Activated T-cell treated with anti-CD3 and anti-CD28 coated beads, Interleukin-2, amount 50 U/mL, for 72 hours (primary cell): ENCODE data around the gene NT5C2. TPM values are rescaled to one million over a fixed set of nuclear protein-coding genes. Genes with fewer than 3 reads are reported as not detected.
"Not testable (repeated sequence)": the region's sequence is repeated elsewhere in the genome, so short reads cannot be mapped to it uniquely, and the experiment has no call there.

Source experiments
- ATAC-seq, 2 donors: fragments of 150-1000 bp; cut with Tn5 transposase; replicated peaks in 1 of 2; 2 replicates each; pipeline ENCODE4 v1.10.0; 2021; ENCODE audit warnings: moderate library complexity in 2 of 2, mild to moderate bottlenecking in 1 of 2
- DNase-seq, 2 donors: peaks; one replicate each; pipeline ENCODE4 v3.0.0; 2021 to 2022; ENCODE audit warnings: mixed read lengths in 1 of 2
- H3K27ac Mint-ChIP-seq: one replicate; pipeline ENCODE4 v1.8.0; 2022; ENCODE audit warnings: mild to moderate bottlenecking, moderate library complexity, mixed read lengths
- H3K27me3 Mint-ChIP-seq: one replicate; pipeline ENCODE4 v1.8.0; 2022; ENCODE audit warnings: low read depth, mixed read lengths
- H3K36me3 Mint-ChIP-seq, 2 donors: one replicate each; pipeline ENCODE4 v1.8.0; 2022; ENCODE audit warnings: mixed read lengths in 2 of 2, mild to moderate bottlenecking in 1 of 2; ENCODE audit not compliant: insufficient read depth in 2 of 2
- H3K4me1 Mint-ChIP-seq: one replicate; pipeline ENCODE4 v1.8.0; 2022; ENCODE audit warnings: low read depth, mixed read lengths
- H3K4me3 Mint-ChIP-seq, 2 donors: one replicate each; pipeline ENCODE4 v1.8.0; 2022; ENCODE audit warnings: mild to moderate bottlenecking in 2 of 2, mixed read lengths in 2 of 2, moderate library complexity in 2 of 2
- H3K9me3 Mint-ChIP-seq, 2 donors: one replicate each; pipeline ENCODE4 v1.8.0; 2022; ENCODE audit warnings: mixed read lengths in 2 of 2
- total RNA-seq, 2 donors: library from RNA; stranded (reverse); gene quantifications; one replicate each; pipeline ENCODE4 v1.2.3, GENCODE V29; 2022

The NT5C2 gene
- total RNA-seq: 100 to 1,000 TPM in 1 of 2 donors, 10 to 100 TPM in 1; 99.6 to 102 TPM

DNA sequence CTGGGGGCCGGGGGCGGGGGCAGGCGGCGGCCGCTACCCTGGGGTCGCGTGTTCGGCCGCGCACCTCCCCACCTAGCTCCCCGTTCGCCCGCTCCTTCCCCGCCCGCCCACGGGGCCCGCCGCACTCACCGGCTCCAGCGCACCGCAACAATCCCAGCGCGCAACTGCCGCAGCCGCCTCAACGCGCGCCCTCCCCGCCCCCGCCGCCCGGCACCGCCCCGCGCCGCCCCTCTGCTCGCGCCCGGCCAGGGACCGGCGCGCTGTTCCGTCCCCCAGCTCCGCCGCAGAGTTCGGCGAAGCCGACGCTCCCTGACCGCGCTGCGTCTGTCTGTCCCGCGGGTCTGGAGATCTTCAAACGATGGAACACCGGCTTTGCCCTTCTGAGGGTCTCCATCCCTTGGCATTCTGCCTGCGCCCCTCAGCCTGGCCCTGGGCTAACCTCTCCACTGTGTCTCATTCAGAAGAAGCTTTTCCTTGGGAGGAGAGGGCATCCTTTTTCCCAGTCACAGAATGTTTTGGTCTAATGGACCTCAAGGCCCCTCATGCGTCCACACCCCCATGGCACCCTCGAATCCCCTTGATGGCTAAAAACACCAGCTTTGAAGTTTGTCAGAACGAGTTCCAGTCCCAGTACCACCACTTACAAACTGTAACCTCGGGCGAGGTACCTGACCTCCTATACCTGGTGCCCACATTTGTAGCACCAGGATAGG is at the start of gene NT5C2:
Gene NT5C2, minus strand, starts transcription at position 166 of the 713 bp plus-strand sequence. CDS start 18,314 bp downstream, outside the sequence.
- H3K27me3 Mint-ChIP-seq: peaks cover 10% of the 10 kb centered on the region
- H3K27ac Mint-ChIP-seq: peak within 1 kb of the TSS; percentile 99
- H3K4me1 Mint-ChIP-seq: peaks cover 60% of the 10 kb centered on the region
- ATAC-seq (peak; percentile 84 to 85), DNase-seq (peak; percentile 87 to 91)
- peak within 1 kb of the TSS; percentile 98 to 100 for H3K4me3 Mint-ChIP-seq
- H3K36me3 Mint-ChIP-seq: peaks cover 4 to 12% of the 10 kb centered on the region in 2 donors
- no peaks in the 10 kb centered on the region for H3K9me3 Mint-ChIP-seq

DNA sequence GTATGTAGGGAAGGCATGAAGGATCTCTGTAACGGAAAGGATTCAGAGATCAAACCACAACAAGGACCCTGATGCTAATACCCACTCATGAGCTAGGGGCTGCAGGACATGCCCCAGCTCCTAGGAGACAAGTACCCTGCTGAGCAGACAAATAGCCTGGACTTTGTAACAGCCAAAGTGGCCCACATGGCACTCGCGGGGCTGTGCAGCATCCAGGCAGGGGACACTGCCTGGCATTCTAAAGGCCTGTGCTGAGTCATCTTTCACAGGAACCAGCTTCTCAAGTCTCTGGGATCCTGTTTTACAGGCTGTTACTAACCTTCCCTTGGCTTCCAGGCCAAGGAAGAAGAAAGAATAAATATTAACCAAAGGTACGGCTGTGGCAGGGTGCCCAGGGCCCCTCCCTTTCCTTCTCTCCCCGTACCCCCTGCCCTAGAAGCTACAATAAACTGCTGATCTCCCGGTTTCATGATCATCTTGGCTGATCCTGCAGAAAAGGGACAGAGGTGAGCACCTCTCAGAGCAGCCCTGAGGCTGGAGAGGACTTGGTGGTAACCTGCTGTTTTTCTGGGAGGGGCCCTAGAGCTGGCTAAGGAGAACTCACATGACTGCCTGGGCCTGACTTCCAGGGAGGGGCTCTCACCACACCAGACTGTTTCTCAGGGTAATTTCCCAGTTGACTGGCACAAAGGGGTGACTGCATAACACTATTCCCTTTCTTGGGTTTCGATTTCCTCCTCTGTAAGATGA is 48.4 kb upstream of the NT5C2 start:
- peak overlapping the region; percentile 27 for H3K27ac Mint-ChIP-seq
- DNase-seq (peak in 1 of 2 donors; percentile 4), ATAC-seq (peak; percentile 28 to 51)

DNA sequence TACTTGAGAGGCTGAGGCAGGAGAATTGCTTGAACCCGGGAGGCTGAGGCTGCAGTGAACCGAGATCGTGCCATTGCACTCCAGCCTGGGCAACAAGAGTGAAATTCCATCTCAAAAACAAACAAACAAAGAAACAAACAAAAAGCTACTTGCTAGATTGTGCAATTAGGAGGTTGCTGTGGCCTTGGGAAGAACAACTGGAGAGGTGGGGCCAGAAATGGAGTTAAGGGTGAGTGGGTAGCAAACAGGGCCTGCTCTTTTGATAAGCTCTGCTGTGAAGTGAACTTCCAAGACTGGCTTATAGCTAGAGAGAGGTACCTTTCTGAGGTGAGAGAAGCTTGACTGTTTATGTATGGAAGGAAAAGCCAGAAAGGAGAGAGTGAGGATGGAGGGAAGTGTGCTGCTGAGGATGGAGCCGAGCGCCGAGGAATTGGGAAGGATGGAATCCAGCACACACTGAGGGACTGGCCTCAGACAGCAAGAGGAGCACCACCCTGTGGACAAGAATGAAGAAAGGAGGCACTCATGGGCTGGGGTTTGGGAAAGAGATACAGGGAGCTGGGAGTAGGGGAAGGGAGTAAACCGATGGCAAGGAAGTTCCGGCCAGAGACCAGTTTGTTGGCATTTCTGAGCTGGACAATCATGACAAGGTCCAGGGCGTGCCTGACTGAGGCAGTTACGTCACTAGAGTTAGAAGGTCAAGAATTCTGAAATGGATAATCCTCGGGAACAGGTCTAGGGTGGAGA is 45.6 kb upstream of the NT5C2 start:
- no peaks in the 10 kb centered on the region for H3K27me3 Mint-ChIP-seq
- no peak overlapping the region for H3K27ac Mint-ChIP-seq
- ATAC-seq (no peak), DNase-seq (no peak)
- peaks cover 15% of the 10 kb centered on the region for H3K4me1 Mint-ChIP-seq
- no peaks in the 10 kb centered on the region for H3K36me3 Mint-ChIP-seq
- no peak overlapping the region for H3K4me3 Mint-ChIP-seq
- H3K9me3 Mint-ChIP-seq: no peaks in the 10 kb centered on the region

More for the DNA sequence above, 48.4 kb upstream of the NT5C2 start:
- no peaks in the 10 kb centered on the region for H3K27me3 Mint-ChIP-seq
- no peaks in the 10 kb centered on the region for H3K36me3 Mint-ChIP-seq
- no peaks in the 10 kb centered on the region for H3K9me3 Mint-ChIP-seq
- H3K4me3 Mint-ChIP-seq: no peak overlapping the region
- peaks cover 15% of the 10 kb centered on the region for H3K4me1 Mint-ChIP-seq

DNA sequence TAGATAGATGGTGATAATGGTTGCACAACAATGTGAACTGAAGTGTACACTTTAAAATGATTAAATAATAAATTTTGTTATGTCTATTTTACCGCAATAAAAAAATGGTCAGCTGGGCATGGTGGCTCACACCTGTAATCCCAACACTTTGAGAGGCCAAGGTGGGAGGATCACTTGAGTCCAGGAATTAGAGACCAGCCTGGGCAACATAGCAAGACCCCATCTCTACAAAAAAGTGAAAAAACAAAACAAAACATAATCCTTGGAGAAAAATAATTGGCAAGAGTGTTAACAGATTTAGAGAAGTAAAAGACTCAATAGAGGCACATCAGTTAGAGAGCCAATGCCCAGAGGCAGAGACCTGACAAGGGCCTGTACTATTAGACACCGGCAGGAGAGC is 42.7 kb upstream of the NT5C2 start:
- no peak for DNase-seq

DNA sequence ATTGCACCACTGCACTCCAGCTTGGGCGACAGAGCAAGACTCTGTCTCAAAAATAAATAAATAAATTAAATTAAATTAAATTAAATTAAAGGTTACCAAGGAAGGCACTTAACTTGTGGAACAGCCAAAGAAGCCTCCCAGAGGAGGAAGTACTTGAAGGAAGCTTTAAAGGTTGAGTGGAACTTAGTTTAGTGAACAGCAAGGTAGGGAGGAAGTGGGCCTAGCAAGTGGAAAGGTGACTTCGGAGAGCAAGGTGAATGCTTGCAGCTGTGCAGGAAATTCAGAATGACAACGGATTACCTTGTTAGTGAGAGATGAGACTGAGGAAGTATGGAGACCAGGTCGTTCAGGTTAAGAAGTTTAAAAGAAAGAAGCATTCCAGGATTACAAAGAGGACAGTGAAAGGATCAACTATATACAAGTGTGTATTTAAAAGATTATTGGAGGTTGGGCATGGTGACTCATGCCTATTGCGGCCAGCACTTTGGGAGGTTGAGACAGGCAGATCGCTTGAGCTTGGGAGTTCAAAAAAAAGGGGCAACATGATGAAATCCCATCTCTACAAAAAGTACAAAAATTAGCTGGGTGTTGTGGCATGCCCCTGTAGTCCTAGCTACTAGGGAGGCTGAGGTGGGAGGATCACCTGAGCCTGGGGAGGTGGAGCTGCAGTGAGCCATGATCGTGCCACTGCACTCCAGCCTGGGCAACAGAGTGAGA is 39.9 kb upstream of the NT5C2 start:
- H3K9me3 Mint-ChIP-seq: no peaks in the 10 kb centered on the region
- H3K36me3 Mint-ChIP-seq: no peaks in the 10 kb centered on the region
- no peak overlapping the region for H3K27ac Mint-ChIP-seq
- H3K4me3 Mint-ChIP-seq: no peak overlapping the region
- DNase-seq: no peak
- H3K27me3 Mint-ChIP-seq: no peaks in the 10 kb centered on the region
- no peaks in the 10 kb centered on the region for H3K4me1 Mint-ChIP-seq
- ATAC-seq: no peak

More for the DNA sequence above, 42.7 kb upstream of the NT5C2 start:
- Mint-ChIP-seq H3K27me3 (no peaks in the 10 kb centered on the region), H3K27ac (no peak overlapping the region), H3K9me3 (no peaks in the 10 kb centered on the region), H3K36me3 (no peaks in the 10 kb centered on the region), H3K4me3 (no peak overlapping the region), H3K4me1 (peaks cover 8% of the 10 kb centered on the region)
- ATAC-seq: no peak

DNA sequence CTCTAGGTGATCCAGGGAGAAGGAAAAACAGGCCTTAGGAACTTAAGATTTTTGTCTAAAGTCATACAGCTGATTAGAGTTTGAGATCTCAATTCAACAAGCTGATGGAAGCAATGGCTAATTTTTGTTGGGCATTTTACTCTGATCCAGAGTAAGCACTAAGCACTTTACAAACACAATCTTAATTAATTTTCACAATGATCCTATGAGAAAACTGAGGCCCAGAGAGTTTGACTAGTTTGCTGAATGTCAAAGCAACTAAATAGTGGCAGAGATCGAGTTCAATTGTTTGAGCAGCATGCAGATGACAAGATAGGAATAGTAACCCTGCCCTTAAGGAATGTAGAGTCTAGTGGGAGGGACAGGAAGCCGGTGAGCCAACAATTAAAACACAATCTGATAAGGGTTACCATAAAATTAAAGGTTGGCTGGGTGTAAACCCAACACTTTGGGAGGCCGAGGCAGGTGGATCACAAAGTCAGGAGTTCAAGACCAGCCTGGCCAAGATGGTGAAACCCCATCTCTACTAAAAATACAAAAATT is 39.1 kb upstream of the NT5C2 start:
- H3K36me3 Mint-ChIP-seq: no peaks in the 10 kb centered on the region
- H3K27me3 Mint-ChIP-seq: no peaks in the 10 kb centered on the region
- H3K9me3 Mint-ChIP-seq: no peaks in the 10 kb centered on the region
- no peak for DNase-seq
- no peak overlapping the region for H3K27ac Mint-ChIP-seq
- H3K4me3 Mint-ChIP-seq: no peak overlapping the region
- no peak for ATAC-seq
- H3K4me1 Mint-ChIP-seq: no peaks in the 10 kb centered on the region

DNA sequence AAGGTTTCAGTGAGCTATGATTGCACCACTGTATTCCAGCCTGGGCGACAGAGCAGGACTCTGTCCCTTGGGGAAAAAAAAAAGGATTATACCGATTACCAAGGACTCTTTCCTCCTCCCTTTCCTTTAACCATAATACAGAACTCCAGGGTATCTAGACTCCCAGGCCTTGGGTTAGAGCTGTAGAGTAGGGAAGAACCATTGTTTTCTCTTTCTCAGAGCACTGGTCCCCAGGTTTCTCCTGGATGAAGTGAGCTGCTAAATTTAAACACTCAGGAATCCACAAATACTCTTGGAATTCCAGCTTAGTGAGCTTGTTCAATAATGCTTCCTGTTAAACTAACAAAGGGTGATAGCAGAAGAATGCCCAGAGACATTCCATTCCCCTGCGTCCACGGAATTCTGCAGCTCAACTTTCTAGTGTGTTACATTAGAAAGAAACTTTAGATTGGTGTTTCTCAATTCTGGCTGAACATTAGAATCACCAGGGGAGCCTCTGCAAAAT is 38.0 kb upstream of the NT5C2 start:
- H3K9me3 Mint-ChIP-seq: no peaks in the 10 kb centered on the region
- no peaks in the 10 kb centered on the region for H3K27me3 Mint-ChIP-seq
- no peak overlapping the region for H3K27ac Mint-ChIP-seq
- DNase-seq (no peak), ATAC-seq (no peak)
- H3K4me3 Mint-ChIP-seq: no peak overlapping the region
- no peaks in the 10 kb centered on the region for H3K36me3 Mint-ChIP-seq
- H3K4me1 Mint-ChIP-seq: no peaks in the 10 kb centered on the region

DNA sequence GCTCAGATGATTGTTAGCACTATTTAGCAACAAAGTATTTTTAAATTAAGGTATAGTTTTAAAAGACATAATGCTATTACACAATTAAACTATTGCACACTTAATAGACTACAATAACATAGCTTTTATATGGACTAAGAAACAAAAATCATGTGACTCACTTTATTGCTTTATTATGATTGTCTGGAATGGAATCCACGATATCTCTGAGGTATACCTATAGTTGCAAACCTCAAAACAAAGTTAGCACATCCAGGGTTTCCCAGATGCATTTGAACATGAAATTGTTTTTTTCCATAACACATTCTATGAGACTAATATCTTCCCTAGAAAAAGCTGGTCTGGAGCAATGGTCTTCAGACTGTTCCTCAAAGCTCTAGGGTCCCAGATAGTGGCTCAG is 34.3 kb upstream of the NT5C2 start:
- ATAC-seq: no peak
- no peak for DNase-seq
- no peak overlapping the region for H3K27ac Mint-ChIP-seq
- peaks cover 5 to 7% of the 10 kb centered on the region in 2 donors for H3K36me3 Mint-ChIP-seq
- no peaks in the 10 kb centered on the region for H3K4me1 Mint-ChIP-seq
- no peaks in the 10 kb centered on the region for H3K27me3 Mint-ChIP-seq
- H3K4me3 Mint-ChIP-seq: no peak overlapping the region
- H3K9me3 Mint-ChIP-seq: peaks cover 8% of the 10 kb centered on the region in 2 donors

DNA sequence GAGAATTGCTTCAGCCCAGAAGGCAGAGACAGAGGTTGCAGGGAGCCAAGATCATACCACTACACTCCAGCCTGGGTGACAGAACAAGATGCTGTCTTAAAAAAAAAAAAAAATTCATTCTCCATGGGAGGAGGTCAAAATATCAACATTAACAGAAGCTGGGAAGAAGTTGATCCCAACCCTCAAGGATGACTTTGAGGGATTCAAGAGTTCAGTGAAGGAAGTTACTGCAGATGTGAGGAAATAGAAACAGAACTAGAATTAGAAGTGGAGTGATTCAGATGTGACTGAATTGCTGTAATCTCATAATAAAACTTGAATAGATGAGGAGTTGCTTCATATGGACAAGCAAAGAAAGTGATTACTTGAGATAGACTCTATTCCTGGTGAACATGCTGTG is 32.9 kb upstream of the NT5C2 start:
- ATAC-seq (no peak), DNase-seq (no peak)
- H3K27ac Mint-ChIP-seq: no peak overlapping the region
- peaks cover 10 to 11% of the 10 kb centered on the region in 2 donors for H3K9me3 Mint-ChIP-seq
- H3K27me3 Mint-ChIP-seq: no peaks in the 10 kb centered on the region
- peaks cover 5 to 9% of the 10 kb centered on the region in 2 donors for H3K36me3 Mint-ChIP-seq
- H3K4me3 Mint-ChIP-seq: no peak overlapping the region
- H3K4me1 Mint-ChIP-seq: no peaks in the 10 kb centered on the region

DNA sequence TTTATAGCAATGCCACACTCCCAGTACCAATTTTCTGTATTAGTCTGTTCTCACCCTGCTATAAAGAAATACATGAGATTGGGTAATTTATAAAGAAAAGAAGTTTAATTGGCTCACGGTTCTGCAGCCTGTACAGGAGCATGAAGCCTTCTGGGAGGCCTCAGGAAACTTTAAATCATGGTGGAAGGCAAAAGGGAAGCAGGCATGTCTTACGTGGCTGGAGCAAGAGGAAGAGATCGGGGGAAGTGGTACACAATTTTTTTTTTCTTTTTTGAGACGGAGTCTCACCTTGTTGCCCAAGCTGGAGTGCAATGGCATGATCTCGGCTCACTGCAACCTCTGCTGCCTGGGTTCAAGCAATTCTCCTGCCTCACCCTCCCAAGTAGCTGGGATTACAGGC is 31.6 kb upstream of the NT5C2 start:
- ATAC-seq: not testable (repeated sequence)
- H3K9me3 Mint-ChIP-seq: peaks cover 10 to 11% of the 10 kb centered on the region in 2 donors

DNA sequence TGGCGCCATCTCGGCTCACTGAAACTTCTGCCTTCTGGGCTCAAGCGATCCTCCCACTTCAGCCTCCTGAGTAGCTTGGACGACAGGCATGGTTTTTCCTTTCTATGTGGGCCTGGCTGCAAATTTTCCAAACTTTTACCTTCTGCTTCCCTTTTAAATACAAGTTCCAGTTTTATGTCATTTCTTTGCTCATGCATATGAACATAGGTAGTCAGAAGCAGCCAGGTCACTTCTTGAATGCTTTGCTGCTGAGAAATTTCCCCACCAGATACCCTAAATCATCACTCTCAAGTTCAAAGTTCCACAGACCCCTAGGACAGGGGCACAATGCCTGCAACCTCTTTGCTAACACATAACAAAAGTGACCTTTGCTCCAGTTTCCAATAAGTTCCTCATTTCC is 31.1 kb upstream of the NT5C2 start:
- Mint-ChIP-seq H3K27me3 (no peaks in the 10 kb centered on the region), H3K9me3 (peaks cover 10 to 11% of the 10 kb centered on the region in 2 donors), H3K4me3 (no peak overlapping the region), H3K27ac (no peak overlapping the region), H3K36me3 (peaks cover 5 to 9% of the 10 kb centered on the region in 2 donors), H3K4me1 (no peaks in the 10 kb centered on the region)
- DNase-seq: no peak
- no peak for ATAC-seq

More for the DNA sequence above, 31.6 kb upstream of the NT5C2 start:
- not testable (repeated sequence) for H3K27ac Mint-ChIP-seq, DNase-seq, H3K27me3 Mint-ChIP-seq, H3K4me3 Mint-ChIP-seq, H3K36me3 Mint-ChIP-seq, H3K4me1 Mint-ChIP-seq

DNA sequence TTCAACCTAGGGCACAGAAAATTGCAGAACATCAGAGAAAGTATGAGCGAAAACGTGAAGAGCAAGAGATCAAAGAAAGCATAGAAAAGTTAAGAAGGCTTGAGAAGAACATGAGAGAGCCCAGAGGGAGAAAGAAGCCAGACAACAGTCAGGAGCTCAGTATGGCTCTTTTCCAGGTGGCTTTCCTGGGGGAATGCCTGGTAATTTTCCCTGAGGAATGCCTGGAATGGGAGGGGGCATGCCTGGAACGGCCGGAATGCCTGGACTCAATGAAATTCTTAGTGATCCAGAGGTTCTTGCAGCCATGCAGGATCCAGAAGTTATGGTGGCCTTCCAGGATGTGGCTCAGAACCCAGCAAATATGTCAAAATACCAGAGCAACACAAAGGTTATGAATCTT is 23.3 kb upstream of the NT5C2 start:
- not testable (repeated sequence) for ATAC-seq, H3K36me3 Mint-ChIP-seq, H3K4me1 Mint-ChIP-seq, H3K27me3 Mint-ChIP-seq, H3K9me3 Mint-ChIP-seq, DNase-seq, H3K4me3 Mint-ChIP-seq, H3K27ac Mint-ChIP-seq
